ENCODE measurements around the gene OVCA2. TPM values are rescaled to one million over a fixed set of nuclear protein-coding genes. Genes with fewer than 3 reads are reported as not detected.
A peak's percentile ranks its signal among the peaks of the same experiment; 100 is the strongest.

The OVCA2 gene
- total and polyA plus RNA-seq, 3 donors from 2014 or later = 46.3 to 55.1 (median 46.3) TPM

DNA sequence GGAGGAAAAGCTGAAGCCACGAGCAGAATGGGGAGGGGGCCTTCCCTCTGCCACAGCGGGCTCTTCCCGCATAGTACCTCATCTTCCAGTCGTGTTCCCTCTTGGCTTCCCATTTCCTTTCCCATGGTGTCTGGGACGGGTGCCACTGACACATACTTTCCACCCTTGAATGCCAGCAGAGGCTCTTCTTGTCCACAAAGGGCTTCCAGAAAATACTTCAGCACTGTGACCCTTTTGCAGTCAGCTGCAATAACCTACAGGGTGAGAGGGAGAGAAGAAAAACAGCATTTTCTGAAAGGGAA lies 43.8 kb downstream of the OVCA2 start:
- no peaks in the 10 kb centered on the region for H3K36me3 ChIP-seq (ENCODE audit: low read depth, missing control alignments)
- H3K27me3 ChIP-seq = no peaks in the 10 kb centered on the region
- H3K4me3 ChIP-seq = no peak overlapping the region
- 42 to 63% methylated on average over 4 to 5 of the region's 5 CpGs for WGBS, 2 donors
- intact Hi-C loops (cut with DNase I; ENCODE audit: low total_unique reads) = no loop called here
- no peak for DNase-seq
- H3K4me1 ChIP-seq = peaks cover 70% of the 10 kb centered on the region
- H3K27ac ChIP-seq = peak overlapping the region; percentile 35 to 82
- no peaks in the 10 kb centered on the region for H3K9me3 ChIP-seq
- TF ChIP-seq CTCF (IDR thresholded peaks at IDR 0.05) (no peak), POLR2A (IDR thresholded peaks at IDR 0.05) (no peak)

DNA sequence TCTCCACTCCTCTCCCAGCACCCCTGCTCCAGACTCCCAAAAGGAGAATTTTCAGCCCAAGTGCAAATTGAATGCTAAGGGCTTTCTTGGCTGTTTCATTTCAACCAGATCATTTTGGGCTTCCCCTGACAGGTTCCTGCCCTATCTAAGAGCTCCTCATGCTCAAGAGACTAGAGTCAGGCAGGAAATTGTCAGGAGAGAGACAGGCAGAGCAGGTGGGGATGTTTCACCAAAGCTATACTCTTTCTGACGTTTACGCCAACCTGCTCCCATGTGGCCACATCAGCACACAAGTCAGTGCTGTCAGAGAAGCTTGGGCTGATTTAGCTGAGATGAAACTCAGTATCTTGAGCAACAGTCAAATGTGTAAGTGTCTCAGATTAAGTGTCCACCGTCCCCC lies 44.5 kb downstream of the OVCA2 start:
- DNase-seq = no peak
- intact Hi-C loops (cut with DNase I; ENCODE audit: low total_unique reads) = no loop called here
- Histone ChIP-seq H3K9me3 (no peaks in the 10 kb centered on the region), H3K27ac (peak overlapping the region in 1 of 2 donors; percentile 82), H3K4me1 (peaks cover 76% of the 10 kb centered on the region), H3K27me3 (no peaks in the 10 kb centered on the region), H3K4me3 (no peak overlapping the region), H3K36me3 (ENCODE audit: low read depth, missing control alignments) (no peaks in the 10 kb centered on the region)
- no peak for TF ChIP-seq POLR2A (IDR thresholded peaks at IDR 0.05)
- TF ChIP-seq CTCF (IDR thresholded peaks at IDR 0.05) = no peak
- WGBS, 2 donors = 76 to 79% methylated on average over 3 of the region's 3 CpGs

DNA sequence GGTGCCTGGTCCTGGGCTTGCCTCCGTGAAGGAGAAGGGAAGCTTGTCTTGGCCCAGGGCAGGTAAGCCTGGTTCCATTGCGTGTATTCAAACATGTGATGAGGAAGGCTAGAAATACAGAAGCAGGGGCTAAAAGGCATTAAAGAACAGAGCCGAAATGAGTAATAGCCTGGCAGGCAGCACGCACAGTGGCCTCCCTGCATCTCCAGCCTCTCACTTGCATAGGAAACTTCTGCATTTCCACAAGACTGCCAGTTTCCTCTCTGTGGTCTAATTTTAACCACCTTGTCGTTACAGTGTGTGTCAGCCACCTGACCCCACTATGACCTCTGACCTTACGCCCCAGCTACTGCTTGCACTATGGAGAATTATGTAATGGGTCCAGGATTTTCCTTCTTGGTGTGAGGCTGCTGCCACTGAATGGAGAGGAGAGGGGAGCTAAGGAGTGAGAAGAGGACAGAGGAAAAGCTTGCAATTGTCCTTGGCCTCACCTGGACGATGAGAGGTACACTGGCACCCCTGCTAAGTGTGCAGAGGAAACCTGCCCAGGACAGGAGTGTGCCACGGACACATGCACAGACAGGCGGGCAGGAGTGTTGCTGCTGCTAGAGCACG lies 45.9 kb downstream of the OVCA2 start:
- Histone ChIP-seq H3K4me3 (no peak overlapping the region), H3K36me3 (ENCODE audit: low read depth, missing control alignments) (no peaks in the 10 kb centered on the region), H3K27ac (no peak overlapping the region), H3K27me3 (no peaks in the 10 kb centered on the region), H3K4me1 (peaks cover 67% of the 10 kb centered on the region), H3K9me3 (no peaks in the 10 kb centered on the region)
- TF ChIP-seq CTCF (IDR thresholded peaks at IDR 0.05) (no peak), POLR2A (IDR thresholded peaks at IDR 0.05) (no peak)
- no peak for DNase-seq
- intact Hi-C loops (cut with DNase I; ENCODE audit: low total_unique reads) = no loop called here
- WGBS, 2 donors = 51 to 68% methylated on average over 10 of the region's 10 CpGs

GRCh38 chr17:2089021-2089422 lies 47.2 kb downstream of the OVCA2 start:
- no peaks in the 10 kb centered on the region for H3K9me3 ChIP-seq
- TF ChIP-seq CTCF (IDR thresholded peaks at IDR 0.05) (no peak), POLR2A (IDR thresholded peaks at IDR 0.05) (no peak)
- H3K36me3 ChIP-seq (ENCODE audit: low read depth, missing control alignments) = no peaks in the 10 kb centered on the region
- no peak overlapping the region for H3K4me3 ChIP-seq
- WGBS, 2 donors = 23 to 40% methylated on average over 8 of the region's 8 CpGs
- peaks cover 54% of the 10 kb centered on the region for H3K4me1 ChIP-seq
- no peaks in the 10 kb centered on the region for H3K27me3 ChIP-seq
- peak overlapping the region; percentile 47 to 76 for H3K27ac ChIP-seq
- intact Hi-C loops (cut with DNase I; ENCODE audit: low total_unique reads) = no loop called here
- no peak for DNase-seq

GRCh38 chr17:2090210-2090641 lies 48.4 kb downstream of the OVCA2 start:
- peak overlapping the region; percentile 21 to 57 for H3K27ac ChIP-seq
- no peak for DNase-seq
- peaks cover 42% of the 10 kb centered on the region for H3K4me1 ChIP-seq
- 54 to 64% methylated on average over 9 of the region's 9 CpGs for WGBS, 2 donors
- no peak overlapping the region for H3K4me3 ChIP-seq
- H3K9me3 ChIP-seq = no peaks in the 10 kb centered on the region
- H3K27me3 ChIP-seq = no peaks in the 10 kb centered on the region
- H3K36me3 ChIP-seq (ENCODE audit: low read depth, missing control alignments) = no peaks in the 10 kb centered on the region
- intact Hi-C loops (cut with DNase I; ENCODE audit: low total_unique reads) = loop anchor here (10.0 kb wide), 1 partner anchor 85 kb away; no protein-coding TSS in a partner anchor
- TF ChIP-seq CTCF (IDR thresholded peaks at IDR 0.05) = no peak
- no peak for TF ChIP-seq POLR2A (IDR thresholded peaks at IDR 0.05)

Measured in testis (tissue), 3 donors.